Testis (tissue), 3 donors: ENCODE data around the gene IGFALS. TPM values are rescaled to one million over a fixed set of nuclear protein-coding genes. Genes with fewer than 3 reads are reported as not detected.

Source experiments
- DNase-seq: peaks from one replicate; pipeline ENCODE4 v3.0.0-alpha.2; 2019
- H3K27ac ChIP-seq, 2 donors: fragments of 200-600 bp; sonication (generic); one replicate each; pipeline ENCODE4 v1.5.1; 2019
- H3K27me3 ChIP-seq: fragments of 200-600 bp; sonication (generic); one replicate; pipeline ENCODE4 v1.5.1; 2019
- H3K36me3 ChIP-seq: fragments of 200-600 bp; sonication (generic); one replicate; pipeline ENCODE4 v1.5.1; 2017; ENCODE audit warnings: low read depth; ENCODE audit errors: missing control alignments
- H3K4me1 ChIP-seq: fragments of 200-600 bp; sonication (generic); one replicate; pipeline ENCODE4 v1.5.1; 2019
- H3K4me3 ChIP-seq, 2 donors: fragments of 200-600 bp; sonication (generic); one replicate each; pipeline ENCODE4 v1.5.1; 2017 to 2019
- H3K9me3 ChIP-seq: fragments of 200-600 bp; sonication (generic); one replicate; pipeline ENCODE4 v1.5.1; 2017
- POLR2A ChIP-seq: fragments of 450-650 bp; IDR thresholded peaks from one replicate; pipeline ENCODE4 v1.6.1; 2017; ENCODE audit warnings: antibody characterized with exemption, mild to moderate bottlenecking, moderate library complexity
- WGBS, 2 donors: methylation state at CpG; one replicate each; pipeline ENCODE4 v1.1.5; 2018; 5-methylcytosine and 5-hydroxymethylcytosine counted together
- intact Hi-C: fragments of 100-400 bp; cut with DNase I; formaldehyde crosslinking; loops from one replicate; pipeline ENCODE4 v1.15.1; 2023; ENCODE audit warnings: low total_unique reads
- polyA plus RNA-seq: library from polyadenylated mRNA; stranded (reverse); fragments of 350-450 nt; fragmentation: Illumina TruSeq; extraction: RNeasy Lipid Tissue Mini Kit (QIAGEN cat#74804); gene quantifications from one replicate; pipeline ENCODE4 v1.2.3, GENCODE V29; 2014; ENCODE audit warnings: low read depth, low replicate concordance; ENCODE audit not compliant: insufficient read depth
- total RNA-seq, 2 donors: library from RNA; depleted of rRNA; stranded (reverse); fragments of >200 nt; gene quantifications; one replicate each; pipeline ENCODE4 v1.2.3, GENCODE V29; 2016
- TF ChIP-seq, protein P1 (sequence below), 3 experiments: fragments of 450-650 bp in 2 of 3; fragments of 200-600 bp in 1 of 3; sonication (generic) in 1 of 3; IDR thresholded peaks; one replicate each; pipeline ENCODE4 v1.5.1; 2016 to 2019; ENCODE audit warnings: antibody characterized with exemption in 3 of 3, mild to moderate bottlenecking in 2 of 3, moderate library complexity in 1 of 3

The IGFALS gene
- total and polyA plus RNA-seq, 3 donors from 2014 or later, result 0.38 to 6.7 (median 3.2) TPM

DNA sequence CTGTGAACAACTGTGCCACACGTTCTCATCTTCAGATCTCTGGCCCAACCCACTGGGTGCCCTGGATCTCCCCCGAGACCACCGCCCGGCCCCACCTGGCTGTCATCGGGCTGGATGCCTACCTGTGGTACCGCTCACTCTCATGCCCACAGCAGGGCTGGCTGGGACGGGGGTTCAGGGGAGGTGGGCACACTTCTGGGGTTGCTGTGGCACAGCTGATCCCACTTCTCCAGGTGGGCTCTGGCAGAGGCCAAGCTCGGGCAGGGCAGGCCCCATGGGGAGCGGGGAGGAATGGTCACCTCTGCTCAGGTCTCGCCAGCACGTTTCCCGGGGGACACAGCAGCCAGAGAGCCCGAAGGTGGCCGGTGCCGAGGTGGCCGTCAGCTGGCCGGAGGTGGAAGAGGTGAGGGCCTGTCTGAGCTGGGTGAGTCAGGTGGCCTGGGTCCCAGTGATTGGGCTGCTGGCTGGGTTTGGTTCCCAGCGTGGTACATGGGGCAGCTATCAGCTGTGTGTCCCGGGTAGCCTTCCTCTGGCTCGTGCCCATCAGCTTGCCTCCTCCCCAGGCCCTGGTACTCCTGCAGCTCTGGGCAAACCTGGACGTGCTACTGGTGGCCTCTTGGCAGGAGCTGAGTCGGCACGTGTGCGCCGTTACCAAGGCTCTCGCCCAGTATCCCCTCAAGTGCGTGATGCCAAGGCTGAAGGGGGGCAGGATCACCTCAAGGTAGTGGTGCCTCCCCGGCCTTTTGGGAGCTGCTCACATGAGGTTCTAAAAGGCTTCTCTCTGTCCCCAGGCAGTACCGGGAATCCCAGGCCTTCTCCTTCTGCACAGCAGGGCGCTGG, 18.3 kb downstream of the IGFALS start:
- no peaks in the 10 kb centered on the region for H3K36me3 ChIP-seq
- no peaks in the 10 kb centered on the region for H3K9me3 ChIP-seq
- H3K4me3 ChIP-seq, result no peak overlapping the region
- H3K27me3 ChIP-seq, result no peaks in the 10 kb centered on the region
- H3K4me1 ChIP-seq, result peaks cover 21% of the 10 kb centered on the region
- 92 to 94% methylated on average over 16 to 30 of the region's 30 CpGs for WGBS, 2 donors
- no peak for TF ChIP-seq POLR2A
- TF ChIP-seq, protein P1, sequence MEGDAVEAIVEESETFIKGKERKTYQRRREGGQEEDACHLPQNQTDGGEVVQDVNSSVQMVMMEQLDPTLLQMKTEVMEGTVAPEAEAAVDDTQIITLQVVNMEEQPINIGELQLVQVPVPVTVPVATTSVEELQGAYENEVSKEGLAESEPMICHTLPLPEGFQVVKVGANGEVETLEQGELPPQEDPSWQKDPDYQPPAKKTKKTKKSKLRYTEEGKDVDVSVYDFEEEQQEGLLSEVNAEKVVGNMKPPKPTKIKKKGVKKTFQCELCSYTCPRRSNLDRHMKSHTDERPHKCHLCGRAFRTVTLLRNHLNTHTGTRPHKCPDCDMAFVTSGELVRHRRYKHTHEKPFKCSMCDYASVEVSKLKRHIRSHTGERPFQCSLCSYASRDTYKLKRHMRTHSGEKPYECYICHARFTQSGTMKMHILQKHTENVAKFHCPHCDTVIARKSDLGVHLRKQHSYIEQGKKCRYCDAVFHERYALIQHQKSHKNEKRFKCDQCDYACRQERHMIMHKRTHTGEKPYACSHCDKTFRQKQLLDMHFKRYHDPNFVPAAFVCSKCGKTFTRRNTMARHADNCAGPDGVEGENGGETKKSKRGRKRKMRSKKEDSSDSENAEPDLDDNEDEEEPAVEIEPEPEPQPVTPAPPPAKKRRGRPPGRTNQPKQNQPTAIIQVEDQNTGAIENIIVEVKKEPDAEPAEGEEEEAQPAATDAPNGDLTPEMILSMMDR (IDR thresholded peaks at IDR 0.05), result no peak
- no peak for DNase-seq
- H3K27ac ChIP-seq, result no peak overlapping the region
- intact Hi-C loops, result no loop called here

DNA sequence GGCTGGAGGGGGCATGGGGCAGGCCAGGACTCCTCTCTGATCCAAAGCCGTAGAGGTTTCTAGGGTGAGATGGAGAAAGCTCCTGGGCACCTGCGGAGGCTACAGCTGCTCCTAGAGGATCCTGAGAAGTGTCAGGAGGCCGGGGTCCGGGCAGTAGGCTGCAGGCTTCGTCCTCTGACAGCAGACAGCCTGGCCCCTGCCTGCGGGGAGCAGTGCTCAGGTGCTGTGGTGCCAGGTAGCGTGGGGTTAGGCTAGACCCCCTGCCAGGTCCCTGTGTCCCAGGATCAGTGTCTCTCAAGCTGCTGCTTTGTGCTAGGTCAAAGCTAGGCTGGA, 19.1 kb downstream of the IGFALS start:
- H3K36me3 ChIP-seq, result no peaks in the 10 kb centered on the region
- peak overlapping the region in 1 of 2 donors; percentile 87 for H3K27ac ChIP-seq
- intact Hi-C loops, result no loop called here
- 75 to 82% methylated on average over 7 of the region's 7 CpGs for WGBS, 2 donors
- TF ChIP-seq, protein P1 (IDR thresholded peaks at IDR 0.05), result no peak
- TF ChIP-seq POLR2A, result no peak
- H3K4me3 ChIP-seq, result no peak overlapping the region
- no peak for DNase-seq
- no peaks in the 10 kb centered on the region for H3K9me3 ChIP-seq
- peaks cover 27% of the 10 kb centered on the region for H3K4me1 ChIP-seq
- no peaks in the 10 kb centered on the region for H3K27me3 ChIP-seq

DNA sequence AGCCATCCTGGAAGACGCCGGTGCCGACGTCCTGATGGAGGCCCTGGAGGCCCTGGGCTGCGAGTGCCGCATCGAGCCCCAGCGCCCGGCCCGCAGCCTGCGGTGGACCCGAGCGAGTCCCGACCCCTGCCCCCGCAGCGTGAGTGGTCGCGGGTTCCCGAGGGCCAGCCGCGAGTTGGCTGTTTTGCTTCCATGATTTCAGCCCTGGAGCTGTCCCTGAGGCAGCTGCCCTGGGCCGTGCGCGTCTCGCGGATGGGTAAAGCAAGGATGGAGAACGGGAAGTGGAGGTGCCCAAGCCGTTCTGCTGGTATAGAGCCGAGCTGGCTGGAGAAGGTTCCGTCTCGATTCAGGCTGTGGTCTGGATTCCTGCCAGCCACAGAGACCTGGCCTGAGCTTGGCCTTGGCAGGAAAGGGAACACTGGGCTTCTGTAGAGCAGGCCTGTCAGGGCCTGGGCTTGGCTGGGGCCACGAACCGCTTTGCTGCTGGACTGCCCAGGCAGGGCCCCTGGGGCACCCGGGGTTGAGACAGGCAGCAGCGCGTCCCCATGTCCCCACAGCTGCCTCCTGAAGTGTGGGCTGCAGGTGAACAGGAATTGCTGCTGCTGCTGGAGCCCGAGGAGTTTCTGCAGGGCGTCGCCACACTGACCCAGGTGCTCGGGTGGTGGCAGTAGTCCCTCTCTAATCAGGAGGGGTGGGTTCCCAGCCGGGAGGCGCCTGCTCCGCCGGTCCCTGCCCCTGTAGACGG, 19.6 kb downstream of the IGFALS start:
- no peaks in the 10 kb centered on the region for H3K27me3 ChIP-seq
- intact Hi-C loops, result no loop called here
- peak overlapping the region; percentile 86 for H3K4me3 ChIP-seq
- peaks cover 27% of the 10 kb centered on the region for H3K4me1 ChIP-seq
- whole genome bisulfite sequencing, 2 donors, result 13 to 15% methylated on average over 6 to 37 of the region's 45 CpGs
- no peak for DNase-seq
- no peak for TF ChIP-seq POLR2A
- TF ChIP-seq, protein P1 (IDR thresholded peaks at IDR 0.05), result no peak
- H3K36me3 ChIP-seq, result no peaks in the 10 kb centered on the region
- H3K9me3 ChIP-seq, result no peaks in the 10 kb centered on the region
- H3K27ac ChIP-seq, result peak overlapping the region; percentile 73 to 87

DNA sequence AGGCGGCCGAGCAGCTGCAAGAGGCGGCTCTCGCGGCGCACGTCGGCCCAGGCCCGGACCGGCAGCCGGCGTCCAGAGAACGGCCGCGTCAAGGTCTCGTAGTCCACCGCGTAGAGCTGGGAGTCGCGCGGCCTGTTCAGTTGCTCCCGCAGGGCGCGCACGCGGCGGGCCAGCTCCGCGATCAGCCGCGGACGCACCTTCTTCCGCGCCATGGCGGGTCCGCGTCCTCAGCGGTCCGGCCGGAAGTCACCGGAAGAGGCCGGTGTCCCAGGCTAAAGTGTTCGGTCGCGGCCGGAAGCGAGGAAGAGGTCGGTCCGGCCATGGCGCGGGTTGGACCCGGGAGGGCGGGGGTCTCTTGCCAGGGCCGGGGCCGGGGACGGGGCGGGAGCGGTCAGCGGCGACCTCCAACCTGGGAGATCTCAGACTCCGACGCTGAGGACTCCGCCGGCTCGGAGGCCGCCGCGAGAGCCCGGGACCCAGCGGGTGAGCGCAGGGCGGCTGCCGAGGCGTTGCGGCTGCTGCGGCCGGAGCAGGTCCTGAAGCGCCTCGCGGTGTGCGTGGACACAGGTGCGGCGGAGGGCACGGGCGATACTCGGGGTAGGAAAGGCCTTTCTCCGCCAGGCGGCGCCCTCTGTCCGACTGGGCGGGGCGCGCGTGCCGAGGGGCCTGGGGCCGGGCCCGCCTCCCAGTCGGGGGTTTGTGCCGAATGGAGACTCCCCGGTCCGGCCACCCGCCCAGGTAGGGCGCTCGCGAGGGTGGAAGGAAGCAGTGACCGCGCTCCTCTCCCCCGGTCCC, 20.4 kb downstream of the IGFALS start, which contains the start of gene MRPS34:
MRPS34 (minus strand) TSS at position 227 of the 795 bp plus-strand sequence; CDS start at position 212, 15 bp downstream.
- peaks cover 27% of the 10 kb centered on the region for H3K4me1 ChIP-seq
- no peaks in the 10 kb centered on the region for H3K36me3 ChIP-seq
- H3K27me3 ChIP-seq, result no peaks in the 10 kb centered on the region
- peak within 1 kb of the TSS; percentile 73 to 87 for H3K27ac ChIP-seq
- WGBS, 2 donors, result 0% methylated on average over 56 of the region's 108 CpGs; no CpG with 5 or more reads in 1 of the 2 donors
- TF ChIP-seq POLR2A, result no peak
- TF ChIP-seq, protein P1 (IDR thresholded peaks at IDR 0.05), result peak; percentile 54 to 76 (median 74)
- peak within 1 kb of the TSS; percentile 86 for H3K4me3 ChIP-seq
- intact Hi-C loops, result no loop called here
- peak; percentile 85 for DNase-seq
- H3K9me3 ChIP-seq, result no peaks in the 10 kb centered on the region
